Mesothelial cell of epicardium (in vitro differentiated cells): ENCODE measurements around the gene THADA. TPM values are rescaled to one million over a fixed set of nuclear protein-coding genes. Genes with fewer than 3 reads are reported as not detected.
A peak's percentile ranks its signal among the peaks of the same experiment; 100 is the strongest.

Source experiments
- DNase-seq, 2 experiments: peaks; one replicate each; pipeline ENCODE4 v3.0.0; 2021; ENCODE audit warnings: low spot score in 2 of 2; ENCODE audit not compliant: unreplicated experiment in 2 of 2
- H3K27ac Mint-ChIP-seq: 2 replicates; pipeline ENCODE4 v1.8.0; 2021; ENCODE audit warnings: mixed read lengths
- H3K27me3 Mint-ChIP-seq: 2 replicates; pipeline ENCODE4 v1.8.0; 2021; ENCODE audit warnings: low read depth, mixed read lengths
- H3K36me3 Mint-ChIP-seq: 2 replicates; pipeline ENCODE4 v1.8.0; 2021; ENCODE audit warnings: mixed read lengths
- H3K4me1 Mint-ChIP-seq: 2 replicates; pipeline ENCODE4 v1.8.0; 2021; ENCODE audit warnings: mixed read lengths
- H3K4me3 Mint-ChIP-seq: 2 replicates; pipeline ENCODE4 v1.8.0; 2021; ENCODE audit warnings: mild to moderate bottlenecking, moderate library complexity, mixed read lengths
- H3K9me3 Mint-ChIP-seq: 2 replicates; pipeline ENCODE4 v1.8.0; 2021; ENCODE audit warnings: mixed read lengths
- total RNA-seq: library from RNA; stranded (reverse); gene quantifications from 3 replicates; pipeline ENCODE4 v1.2.1, GENCODE V29; 2021
- TF ChIP-seq, protein P1 (sequence below): fragments of 200-600 bp; sonication (generic); IDR thresholded peaks from one replicate; pipeline ENCODE4 v1.5.0; 2021; ENCODE audit warnings: antibody characterized with exemption; ENCODE audit not compliant: unreplicated experiment

Gene THADA, protein sequence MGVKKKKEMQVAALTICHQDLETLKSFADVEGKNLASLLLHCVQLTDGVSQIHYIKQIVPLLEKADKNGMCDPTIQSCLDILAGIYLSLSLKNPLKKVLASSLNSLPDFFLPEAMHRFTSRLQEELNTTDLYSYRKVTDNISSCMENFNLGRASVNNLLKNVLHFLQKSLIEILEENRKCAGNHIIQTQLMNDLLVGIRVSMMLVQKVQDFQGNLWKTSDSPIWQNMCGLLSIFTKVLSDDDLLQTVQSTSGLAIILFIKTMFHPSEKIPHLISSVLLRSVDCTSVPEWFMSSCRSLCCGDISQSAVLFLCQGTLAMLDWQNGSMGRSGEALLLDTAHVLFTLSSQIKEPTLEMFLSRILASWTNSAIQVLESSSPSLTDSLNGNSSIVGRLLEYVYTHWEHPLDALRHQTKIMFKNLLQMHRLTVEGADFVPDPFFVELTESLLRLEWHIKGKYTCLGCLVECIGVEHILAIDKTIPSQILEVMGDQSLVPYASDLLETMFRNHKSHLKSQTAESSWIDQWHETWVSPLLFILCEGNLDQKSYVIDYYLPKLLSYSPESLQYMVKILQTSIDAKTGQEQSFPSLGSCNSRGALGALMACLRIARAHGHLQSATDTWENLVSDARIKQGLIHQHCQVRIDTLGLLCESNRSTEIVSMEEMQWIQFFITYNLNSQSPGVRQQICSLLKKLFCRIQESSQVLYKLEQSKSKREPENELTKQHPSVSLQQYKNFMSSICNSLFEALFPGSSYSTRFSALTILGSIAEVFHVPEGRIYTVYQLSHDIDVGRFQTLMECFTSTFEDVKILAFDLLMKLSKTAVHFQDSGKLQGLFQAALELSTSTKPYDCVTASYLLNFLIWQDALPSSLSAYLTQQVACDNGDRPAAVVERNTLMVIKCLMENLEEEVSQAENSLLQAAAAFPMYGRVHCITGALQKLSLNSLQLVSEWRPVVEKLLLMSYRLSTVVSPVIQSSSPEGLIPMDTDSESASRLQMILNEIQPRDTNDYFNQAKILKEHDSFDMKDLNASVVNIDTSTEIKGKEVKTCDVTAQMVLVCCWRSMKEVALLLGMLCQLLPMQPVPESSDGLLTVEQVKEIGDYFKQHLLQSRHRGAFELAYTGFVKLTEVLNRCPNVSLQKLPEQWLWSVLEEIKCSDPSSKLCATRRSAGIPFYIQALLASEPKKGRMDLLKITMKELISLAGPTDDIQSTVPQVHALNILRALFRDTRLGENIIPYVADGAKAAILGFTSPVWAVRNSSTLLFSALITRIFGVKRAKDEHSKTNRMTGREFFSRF (N-terminal part only)
- total RNA-seq = 28.5 to 33.6 TPM (median 29.7 TPM) in 3 replicates

DNA sequence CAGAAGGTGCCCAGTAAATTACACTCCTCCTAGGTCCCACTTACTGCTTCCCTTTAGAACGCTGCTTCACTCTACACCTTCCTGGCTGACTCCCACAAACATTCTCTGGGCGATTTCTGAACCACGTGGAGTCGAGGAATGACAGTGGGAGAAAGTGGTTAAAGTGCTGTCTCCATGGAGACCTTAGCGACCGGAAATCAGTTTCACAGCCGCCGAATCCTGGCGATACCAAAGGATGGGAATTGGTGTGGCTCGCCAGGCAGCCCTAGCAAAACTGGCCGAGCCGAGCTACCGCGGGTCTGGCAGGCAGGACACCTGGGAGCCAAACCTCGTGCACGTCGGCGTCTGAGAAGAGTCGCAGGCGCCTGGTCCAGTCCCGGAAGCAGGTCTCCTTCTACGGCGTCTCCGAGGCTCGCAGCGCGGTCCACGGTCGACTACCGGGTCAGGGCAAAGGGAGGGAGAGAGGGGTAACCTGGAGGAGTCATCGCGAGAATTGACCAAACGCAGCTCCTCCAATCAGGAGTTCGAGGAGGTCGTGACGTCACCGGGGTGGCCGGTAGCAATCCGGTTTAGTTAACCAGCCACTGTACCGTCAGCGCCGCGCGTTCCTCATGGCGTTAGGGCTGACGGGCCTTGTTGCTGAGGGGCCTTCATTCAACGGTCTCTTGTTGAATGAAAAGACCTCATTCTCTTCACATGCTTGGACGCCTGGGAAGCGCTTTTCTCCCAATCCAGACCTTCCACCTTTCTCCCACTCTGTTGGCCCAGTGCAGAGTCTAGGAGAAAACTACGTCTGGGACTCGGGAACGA lies at the start of gene THADA:
TSS of gene THADA (minus strand) at position 436 of the 810 bp plus-strand sequence. CDS start 3,646 bp downstream, outside the sequence.
- Mint-ChIP-seq H3K27ac (peak within 1 kb of the TSS; percentile 99), H3K9me3 (no peaks in the 10 kb centered on the region), H3K36me3 (no peaks in the 10 kb centered on the region), H3K27me3 (peaks cover 11% of the 10 kb centered on the region), H3K4me3 (peak within 1 kb of the TSS; percentile 94), H3K4me1 (peaks cover 18% of the 10 kb centered on the region)
- TF ChIP-seq, protein P1, sequence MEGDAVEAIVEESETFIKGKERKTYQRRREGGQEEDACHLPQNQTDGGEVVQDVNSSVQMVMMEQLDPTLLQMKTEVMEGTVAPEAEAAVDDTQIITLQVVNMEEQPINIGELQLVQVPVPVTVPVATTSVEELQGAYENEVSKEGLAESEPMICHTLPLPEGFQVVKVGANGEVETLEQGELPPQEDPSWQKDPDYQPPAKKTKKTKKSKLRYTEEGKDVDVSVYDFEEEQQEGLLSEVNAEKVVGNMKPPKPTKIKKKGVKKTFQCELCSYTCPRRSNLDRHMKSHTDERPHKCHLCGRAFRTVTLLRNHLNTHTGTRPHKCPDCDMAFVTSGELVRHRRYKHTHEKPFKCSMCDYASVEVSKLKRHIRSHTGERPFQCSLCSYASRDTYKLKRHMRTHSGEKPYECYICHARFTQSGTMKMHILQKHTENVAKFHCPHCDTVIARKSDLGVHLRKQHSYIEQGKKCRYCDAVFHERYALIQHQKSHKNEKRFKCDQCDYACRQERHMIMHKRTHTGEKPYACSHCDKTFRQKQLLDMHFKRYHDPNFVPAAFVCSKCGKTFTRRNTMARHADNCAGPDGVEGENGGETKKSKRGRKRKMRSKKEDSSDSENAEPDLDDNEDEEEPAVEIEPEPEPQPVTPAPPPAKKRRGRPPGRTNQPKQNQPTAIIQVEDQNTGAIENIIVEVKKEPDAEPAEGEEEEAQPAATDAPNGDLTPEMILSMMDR = no peak
- DNase-seq = peak; percentile 94 to 97

DNA sequence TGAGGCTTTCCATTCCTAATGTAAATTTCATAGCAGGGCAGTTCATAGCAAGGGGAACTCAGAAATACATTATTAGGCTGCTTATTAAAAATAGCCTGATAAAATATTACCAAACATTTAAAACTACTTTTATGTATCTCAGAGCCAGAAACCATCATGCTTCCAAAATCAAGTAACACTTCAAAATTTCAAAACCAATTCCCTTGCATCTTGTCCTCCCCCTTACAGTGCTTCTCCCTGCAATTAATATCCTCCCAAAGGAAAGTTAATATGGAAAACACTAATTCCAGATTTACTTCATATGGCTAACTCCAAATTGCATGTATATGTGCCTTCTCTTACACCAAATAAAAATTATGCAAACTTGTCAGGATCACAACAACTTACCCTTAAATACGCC lies 47.8 kb upstream of the THADA start:
- Mint-ChIP-seq H3K9me3 (peaks cover 3% of the 10 kb centered on the region), H3K27me3 (peaks cover 3% of the 10 kb centered on the region), H3K36me3 (peaks cover 3% of the 10 kb centered on the region), H3K4me1 (no peaks in the 10 kb centered on the region), H3K27ac (no peak overlapping the region), H3K4me3 (no peak overlapping the region)
- no peak for DNase-seq
- TF ChIP-seq, protein P1 = no peak

GRCh38 chr2:43642363-43642762 lies 46.5 kb upstream of the THADA start:
- DNase-seq = no peak
- no peak overlapping the region for H3K4me3 Mint-ChIP-seq
- H3K36me3 Mint-ChIP-seq = peaks cover 3% of the 10 kb centered on the region
- H3K9me3 Mint-ChIP-seq = peaks cover 3% of the 10 kb centered on the region
- peaks cover 6% of the 10 kb centered on the region for H3K4me1 Mint-ChIP-seq
- peaks cover 10% of the 10 kb centered on the region for H3K27me3 Mint-ChIP-seq
- no peak overlapping the region for H3K27ac Mint-ChIP-seq
- TF ChIP-seq, protein P1 = no peak

GRCh38 chr2:43637030-43637803 lies 41.4 kb upstream of the THADA start, which contains the start of gene PLEKHH2:
Gene PLEKHH2, plus strand, starts transcription at chr2:43637260. Its CDS starts 7,414 bp downstream, at chr2:43644674.
- peaks cover 3% of the 10 kb centered on the region for H3K36me3 Mint-ChIP-seq
- TF ChIP-seq, protein P1 = no peak
- H3K4me1 Mint-ChIP-seq = peaks cover 41% of the 10 kb centered on the region
- peak; percentile 91 to 98 for DNase-seq
- peaks cover 3% of the 10 kb centered on the region for H3K9me3 Mint-ChIP-seq
- H3K27ac Mint-ChIP-seq = peak within 1 kb of the TSS; percentile 38
- peaks cover 27% of the 10 kb centered on the region for H3K27me3 Mint-ChIP-seq
- peak within 1 kb of the TSS; percentile 73 for H3K4me3 Mint-ChIP-seq
